ENCODE measurements around the gene TEX19.
"Not testable (repeated sequence)": the region's sequence is repeated elsewhere in the genome, so short reads cannot be mapped to it uniquely, and the experiment has no call there.

TEX19 gene

DNA sequence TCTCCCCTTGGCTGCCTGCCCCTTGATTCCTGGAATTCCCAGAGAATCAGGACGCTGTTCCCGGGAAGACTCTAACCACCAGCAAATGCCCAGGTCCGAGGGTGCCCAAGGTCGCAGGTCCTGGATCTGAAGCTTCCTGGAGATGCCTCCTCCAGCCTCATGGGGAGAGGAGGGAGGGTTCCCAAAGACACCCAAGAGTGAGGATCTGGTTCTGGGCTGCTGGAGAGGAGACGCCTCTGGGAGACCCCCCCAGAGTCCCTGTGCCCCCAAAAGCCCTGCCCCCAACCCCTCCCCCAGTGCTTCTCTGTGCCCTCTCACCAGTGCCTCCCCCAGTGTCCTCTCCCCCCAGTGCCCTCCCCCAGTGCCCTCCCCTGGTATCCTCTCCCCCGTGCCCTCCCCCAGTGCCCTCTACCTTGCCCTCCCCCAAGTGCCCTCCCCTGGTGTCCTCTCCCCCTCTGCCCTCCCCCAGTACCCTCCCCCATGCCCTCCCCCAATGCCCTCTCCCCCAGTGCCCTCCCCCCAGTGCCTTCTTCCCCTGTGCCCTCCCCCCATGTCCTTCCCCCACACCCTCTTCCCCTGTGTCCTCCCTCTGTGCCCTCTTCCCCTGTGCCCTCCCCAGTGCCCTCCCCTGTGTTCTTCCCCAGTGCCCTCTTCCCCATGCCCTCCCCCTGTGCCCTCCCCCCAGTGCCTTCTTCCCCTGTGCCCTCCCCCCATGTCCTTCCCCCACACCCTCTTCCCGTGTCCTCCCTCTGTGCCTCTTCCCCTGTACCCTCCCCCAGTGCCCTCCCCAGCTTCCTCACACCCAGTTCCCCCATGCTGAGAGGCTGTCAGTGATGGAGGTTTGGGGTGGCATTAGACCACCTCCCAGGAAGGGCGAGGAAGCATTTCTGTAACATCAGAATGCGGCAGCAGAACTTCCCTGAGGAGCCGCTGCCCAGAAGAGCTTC lies 19.1 kb upstream of the TEX19 start:
- no peak for DNase-seq

DNA sequence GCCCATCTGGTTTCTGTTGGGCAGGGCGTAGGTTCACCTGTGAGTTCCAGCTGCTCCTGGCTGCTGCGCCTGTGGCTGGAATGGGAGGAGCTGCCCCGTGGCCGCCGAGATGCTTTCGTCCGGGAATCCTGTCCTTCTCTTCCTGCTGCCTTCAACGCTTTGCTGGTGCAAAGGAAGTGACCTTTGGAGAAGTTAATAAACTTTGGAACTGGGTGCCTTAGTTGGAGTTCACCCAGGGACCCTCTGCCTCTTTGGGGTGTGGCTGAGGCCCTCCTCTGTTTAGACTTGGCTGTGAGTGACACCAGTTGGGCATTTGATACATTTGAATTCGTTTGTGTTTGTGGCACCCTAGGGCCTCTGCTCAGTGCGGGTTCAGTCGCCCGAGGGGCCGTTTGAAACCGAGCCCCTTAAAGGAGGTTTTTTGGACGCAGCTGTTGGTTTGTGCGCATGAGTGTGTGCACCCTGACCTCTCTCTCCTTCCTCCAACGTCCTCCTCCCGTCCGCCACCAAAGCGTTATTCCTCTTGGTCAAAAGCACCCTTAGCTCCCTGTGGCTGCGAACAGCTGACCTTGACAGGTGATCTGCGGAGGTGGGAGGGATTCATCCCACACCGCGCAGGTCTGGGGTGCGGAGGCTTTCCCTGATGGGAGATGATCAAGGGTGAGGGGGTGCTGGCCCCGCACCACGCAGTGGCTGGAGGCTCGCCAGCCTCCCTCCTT lies 16.5 kb upstream of the TEX19 start:
- DNase-seq: no peak

DNA sequence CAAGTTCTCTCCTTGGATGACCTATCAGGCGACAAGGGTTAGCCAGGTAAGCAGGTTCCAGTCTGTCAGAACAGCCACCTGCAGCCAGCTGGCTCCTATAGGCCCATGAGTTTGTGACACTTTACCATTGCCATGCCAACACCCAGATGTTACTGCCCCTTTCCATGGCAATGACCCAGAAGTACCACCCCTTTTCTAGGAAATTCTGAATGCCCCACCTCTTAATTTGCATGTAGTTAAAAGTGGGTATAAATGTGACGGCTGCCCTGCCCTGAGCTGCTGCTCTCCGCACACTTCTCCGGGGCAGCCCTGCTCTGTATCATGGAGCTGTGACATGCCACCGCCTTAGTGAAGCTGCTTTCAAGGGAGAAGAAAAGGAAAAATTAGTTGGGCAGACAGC lies 15.5 kb upstream of the TEX19 start:
- DNase-seq: no peak

DNA sequence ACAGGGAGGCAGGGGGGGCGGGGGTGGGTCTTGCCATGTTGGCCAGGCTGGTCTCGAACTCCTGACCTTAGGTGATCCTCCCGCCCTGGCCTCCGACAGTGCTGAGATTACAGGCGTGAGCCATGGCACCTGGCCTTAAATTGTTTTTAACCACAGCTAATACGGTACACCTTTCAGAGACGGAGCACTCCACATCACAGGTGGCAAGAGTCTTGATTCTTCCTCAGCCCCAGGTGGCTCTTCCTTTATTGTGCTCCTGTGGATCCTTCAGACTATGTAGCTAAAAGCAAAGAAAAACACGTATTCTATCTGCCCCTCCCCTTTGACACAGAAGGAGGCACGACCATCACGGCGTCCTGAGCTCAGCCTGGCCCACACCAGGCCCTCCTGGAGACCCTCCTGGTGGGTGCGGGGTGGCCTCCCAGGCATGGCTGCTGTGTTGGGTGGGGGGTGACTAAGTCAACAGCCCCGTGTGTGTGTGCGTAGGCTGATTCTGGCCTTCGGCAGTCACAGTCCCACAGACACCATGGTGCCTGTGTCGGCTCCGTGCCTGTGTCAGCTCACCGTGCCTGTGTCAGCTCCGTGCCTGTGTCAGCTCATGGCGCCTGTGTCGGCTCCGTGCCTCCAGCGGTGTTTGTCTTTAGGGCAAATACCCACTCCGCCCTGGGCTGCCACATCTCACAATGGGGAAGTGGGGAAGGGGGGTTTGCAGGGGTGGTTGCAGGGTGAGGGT lies 14.7 kb upstream of the TEX19 start:
- no peak for DNase-seq

DNA sequence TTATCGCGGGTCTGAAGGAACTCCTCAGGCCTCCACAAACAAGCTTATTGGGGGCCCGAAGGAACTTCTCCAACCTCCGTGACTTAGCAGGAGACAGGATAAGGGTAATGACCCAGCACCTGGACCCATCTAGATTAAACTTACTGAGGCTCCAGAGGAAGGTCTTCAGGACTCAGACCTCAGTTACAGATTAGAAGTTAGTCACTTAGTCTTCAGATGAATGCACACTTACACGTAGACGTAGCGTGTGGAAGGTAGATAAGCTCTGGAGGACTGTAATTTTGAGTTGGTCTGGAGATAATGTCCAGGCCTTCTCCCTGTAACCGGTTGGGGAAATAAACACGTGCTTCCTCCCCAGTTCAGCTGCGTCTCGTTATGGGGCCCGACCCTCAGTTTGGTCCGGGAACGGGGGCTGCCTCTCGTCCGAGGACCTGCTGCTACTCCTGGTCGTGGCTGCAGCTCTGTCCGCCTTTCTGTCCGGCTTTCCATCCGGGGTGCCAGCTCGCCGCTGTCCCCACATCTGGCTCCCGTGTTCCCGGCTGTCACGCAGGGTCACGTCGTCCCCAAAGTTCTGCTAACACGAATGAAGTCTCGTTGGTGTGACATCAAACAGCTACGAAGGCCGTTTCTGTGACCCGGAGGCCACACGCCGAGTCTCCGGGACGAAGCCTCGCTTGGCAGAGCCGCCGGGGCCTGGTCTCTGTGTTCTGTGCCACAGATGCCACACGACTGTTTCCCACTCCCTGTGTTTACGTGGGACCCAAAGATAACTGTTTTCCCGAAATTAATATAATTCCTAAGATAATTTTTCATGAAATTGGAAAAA lies 13.7 kb upstream of the TEX19 start:
- DNase-seq: no peak

DNA sequence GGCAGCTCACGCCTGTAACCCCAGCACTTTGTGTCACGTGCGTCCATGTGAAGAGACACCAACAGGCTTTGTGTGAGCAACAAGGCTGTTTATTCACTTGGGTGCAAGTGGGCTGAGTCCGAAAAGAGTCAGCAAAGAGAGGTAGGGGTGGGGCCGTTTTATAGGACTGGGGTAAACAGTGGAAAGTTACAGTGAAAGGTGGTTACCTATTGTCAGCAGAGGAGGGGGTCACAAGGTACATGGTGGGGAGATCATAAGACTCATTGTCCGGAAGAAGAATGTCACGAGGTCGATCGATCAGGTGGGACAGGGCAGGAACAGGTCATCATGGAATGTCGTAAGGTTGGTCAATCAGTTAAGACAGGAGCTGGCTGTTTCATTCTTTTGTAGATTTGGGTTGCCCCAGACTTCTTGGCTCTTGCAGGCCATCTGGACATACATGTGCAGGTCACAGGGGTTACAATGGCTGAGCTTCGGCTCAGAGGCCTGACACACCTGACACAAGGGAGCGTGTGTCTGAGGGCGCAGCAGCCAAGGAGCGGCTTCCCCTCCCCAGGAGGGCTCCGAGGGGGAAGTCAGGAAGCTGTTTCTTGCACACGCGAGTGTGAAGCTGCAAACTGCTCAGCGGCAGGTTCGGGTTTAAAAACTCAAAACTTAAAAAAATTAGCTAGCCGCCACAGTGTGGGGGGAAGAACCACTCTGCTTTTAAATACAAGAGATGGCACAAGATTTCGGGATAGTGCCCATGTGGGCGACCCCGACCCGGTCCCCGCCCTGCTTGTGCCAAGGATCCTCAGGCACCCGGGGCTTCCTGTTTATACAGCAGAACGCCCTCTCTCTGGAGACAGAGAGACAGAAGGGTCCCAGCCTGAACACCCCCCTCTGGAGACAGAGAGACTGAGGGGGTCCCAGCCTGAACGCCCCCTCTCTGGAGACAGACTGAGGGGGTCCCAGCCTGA lies 12.4 kb upstream of the TEX19 start:
- no peak for DNase-seq

DNA sequence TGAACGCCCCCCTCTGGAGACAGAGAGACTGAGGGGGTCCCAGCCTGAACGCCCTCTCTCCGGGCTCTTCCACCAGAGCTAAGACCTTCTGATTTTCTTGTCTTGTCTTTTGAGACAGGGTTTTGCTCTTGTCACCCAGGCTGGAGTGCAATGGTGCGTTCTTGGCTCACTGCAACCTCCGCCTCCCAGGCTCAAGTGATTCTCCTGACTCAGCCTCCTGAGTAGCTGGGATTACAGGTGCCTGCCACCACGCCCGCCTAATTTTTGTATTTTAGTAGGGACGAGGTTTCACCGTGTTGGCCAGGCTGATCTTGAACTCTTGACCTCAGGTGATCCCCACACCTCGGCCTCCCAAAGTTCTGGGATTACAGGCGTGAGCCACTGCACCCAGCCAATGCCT lies 11.1 kb upstream of the TEX19 start:
- DNase-seq: not testable (repeated sequence)

DNA sequence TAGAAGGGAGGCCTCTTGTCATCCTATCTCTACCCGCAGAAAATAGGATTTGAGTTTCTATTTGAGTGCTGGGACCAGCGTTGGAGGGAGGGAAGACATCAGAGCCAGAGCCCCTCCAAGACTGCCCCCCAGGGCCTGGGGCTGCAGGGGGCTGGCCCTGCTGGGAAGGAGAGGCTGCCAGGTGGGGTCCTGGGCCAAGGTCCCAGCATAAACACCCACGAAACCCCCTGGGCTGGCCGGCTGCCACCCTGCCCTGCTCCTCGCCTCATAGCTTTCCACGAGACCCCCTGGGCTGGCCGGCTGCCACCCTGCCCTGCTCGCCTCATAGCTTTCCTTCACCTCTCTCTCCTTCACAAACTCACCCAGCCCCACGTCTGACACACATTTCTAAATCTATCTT lies 10.6 kb upstream of the TEX19 start:
- no peak for DNase-seq

DNA sequence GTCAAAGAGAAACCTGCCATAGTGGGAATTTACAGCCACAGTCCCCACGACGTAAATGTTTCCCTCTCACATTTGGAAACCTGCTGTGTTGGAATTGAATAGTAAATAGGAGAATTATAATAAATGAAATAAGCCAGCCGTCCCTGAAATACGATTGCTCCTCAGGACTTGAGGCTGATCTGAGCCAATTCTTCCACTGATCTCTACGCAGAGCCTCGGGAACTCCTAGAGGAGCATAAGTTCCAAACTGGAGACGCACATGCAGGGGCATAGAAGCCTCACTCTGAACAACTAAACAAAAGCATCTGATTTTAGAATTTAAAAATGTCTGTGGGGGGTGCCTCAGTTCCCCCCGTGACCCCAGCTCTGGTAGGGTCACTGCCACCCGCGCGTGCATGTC lies 10.2 kb upstream of the TEX19 start:
- no peak for DNase-seq

DNA sequence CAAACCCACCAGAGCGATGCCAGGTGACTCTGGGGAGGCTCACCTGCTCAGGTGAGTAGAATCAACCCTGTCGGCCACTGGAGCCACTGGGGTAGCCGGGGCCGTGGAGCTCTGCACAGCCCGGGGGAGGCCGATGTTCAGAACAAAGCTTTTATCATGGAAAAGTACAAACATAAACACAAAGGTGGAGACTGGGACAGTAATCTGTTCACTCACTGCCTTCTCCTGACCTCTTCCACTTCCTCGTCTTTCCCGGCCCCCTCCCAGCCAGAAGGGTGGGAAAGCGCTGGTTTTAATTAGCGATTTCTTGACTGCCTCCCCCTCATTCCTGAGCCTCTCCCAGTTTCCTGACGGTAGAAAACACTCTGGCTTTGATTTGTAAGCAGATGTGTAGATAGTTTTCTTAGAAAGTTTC lies 9.8 kb upstream of the TEX19 start:
- no peak for DNase-seq

DNA sequence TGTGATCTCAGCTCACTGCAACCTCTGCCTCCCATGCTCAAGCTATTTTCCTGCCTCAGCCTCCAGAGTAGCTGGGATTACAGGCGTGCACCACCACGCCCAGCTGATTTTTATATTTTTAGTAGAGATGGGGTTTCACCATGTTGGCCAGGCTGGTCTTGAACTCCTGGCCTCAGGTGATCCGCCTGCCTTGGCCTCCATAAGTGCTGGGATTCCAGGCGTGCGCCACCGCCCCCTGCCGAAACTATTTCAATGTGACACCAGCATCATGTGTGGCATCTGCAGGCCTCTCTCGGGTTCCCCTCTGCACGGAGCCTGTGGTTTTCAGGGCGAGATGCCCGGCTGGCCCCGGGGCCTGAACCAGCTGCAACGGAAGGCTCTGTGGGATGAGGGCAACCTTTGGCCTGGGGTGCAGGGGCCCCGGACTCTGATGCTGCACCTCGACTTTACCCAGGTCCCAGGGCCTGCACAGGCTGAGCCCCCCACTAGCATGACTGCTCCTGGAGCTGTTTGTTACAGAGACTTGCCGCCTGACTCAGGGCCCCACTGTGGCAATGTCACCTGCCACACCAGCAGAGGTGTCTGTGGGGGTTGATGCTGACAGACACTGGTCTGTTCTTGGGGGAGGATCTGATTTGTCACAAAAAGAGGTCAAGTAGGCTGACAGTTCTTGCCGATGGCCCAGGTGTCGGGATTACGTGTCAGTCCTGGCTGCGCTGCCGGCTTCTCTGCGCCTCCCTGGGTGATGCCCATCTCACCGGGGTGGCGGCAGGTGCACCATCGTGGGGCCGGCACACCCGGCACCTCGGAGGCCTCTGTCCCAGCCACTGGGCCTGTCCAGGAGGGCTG lies 8.6 kb upstream of the TEX19 start:
- DNase-seq: peak; percentile 72

DNA sequence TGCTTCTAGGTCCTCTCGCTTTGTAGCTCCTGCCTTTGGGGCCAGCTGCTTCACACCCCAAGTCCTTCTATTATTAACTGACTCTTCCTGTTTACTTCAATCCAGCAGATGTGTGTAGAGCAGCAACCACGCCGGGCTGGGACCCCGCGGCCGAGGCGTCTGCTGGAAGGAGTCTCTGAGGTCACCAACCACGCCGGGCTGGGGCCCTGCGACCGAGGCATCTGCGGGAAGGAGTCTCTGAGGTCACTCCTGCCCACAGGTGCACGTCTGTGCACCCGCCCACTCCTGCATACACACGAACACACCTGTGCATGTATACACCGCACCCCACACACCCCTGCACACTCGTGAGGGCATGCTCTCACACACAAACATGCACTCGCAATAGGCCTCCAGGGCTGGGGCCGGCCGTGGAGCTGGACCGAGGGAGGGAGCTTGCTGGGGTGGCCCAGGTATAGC lies 7.8 kb upstream of the TEX19 start:
- DNase-seq: no peak

DNA sequence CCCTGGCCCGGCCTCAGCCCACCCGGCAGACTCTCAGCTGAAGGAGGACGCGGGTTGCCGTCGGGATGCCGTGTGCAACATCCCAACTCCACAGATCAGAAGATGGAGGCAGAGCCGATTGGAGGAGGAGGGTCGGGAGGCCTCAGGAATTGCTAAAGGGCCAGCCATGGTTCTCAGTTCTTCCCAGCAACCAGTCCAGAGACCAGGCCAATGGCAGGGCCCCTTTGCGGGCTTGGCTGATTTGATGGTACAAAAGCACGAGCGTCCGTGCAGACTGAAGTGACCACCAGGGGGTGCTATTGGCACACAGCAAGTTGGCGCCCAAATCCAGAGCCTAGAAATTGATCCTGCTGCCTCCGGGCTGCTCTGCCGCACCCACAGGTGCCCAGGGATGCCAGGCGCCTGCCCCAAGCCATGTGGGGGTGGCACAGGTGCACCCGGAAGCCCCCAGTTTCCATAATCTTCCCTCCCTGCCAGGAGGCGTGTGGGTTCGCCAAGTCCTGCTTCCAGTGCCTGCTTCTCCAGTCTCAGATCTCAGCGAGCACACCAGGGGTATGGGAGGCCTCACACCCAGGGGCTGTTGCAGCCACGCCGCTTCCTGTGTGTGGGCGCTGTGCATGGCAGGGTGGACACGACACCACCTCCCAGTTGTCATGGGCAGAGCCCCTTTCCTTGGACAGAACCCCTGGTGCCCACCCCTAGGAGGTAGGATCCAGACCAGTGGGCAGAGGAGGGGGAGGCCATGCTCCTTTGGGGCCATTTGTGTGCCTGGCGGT lies 7.1 kb upstream of the TEX19 start:
- peak; percentile 91 for DNase-seq

DNA sequence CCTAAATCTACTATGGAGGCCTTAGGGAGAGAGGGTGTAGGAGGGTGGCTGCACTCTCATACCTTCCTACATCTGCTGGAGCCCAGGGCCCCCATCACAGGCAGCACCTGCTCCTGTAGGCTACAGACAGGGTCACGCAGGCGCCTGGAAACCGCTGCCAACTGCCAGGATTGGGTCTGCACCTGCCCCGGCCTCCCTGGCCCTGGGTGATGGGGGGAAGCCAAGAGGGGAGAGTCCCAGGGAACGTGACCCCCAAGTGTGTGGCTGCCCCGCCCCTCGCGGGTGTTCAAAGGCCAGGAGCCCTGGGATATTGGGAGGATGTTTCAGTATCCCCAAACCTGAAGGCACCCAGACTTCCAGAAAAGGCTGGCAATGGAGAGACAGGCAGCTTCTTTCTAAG lies 5.6 kb upstream of the TEX19 start:
- no peak for DNase-seq

DNA sequence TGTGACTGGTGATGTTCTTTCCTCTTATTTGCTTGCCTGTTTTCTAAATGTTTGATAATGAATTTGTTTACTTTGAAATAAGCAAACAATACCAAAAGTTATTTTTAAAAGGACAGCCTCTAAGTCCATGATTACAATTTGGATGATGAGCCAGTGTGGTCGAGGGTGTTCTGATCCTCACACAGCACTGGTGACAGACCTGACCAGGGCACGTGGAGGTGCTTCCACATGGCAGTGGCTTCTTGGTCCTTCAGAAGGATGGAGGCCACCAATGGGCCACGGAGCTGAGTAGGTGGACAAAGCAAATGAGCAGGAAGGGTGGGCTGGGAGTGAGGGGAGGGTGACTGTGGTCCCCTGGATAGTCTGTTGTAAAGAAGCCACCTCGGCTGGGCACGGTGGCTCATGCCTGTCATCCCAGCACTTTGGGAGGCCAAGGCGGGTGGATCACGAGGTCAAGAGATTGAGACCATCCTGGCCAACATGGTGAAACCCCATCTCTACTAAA lies 4.2 kb upstream of the TEX19 start:
- DNase-seq: no peak

DNA sequence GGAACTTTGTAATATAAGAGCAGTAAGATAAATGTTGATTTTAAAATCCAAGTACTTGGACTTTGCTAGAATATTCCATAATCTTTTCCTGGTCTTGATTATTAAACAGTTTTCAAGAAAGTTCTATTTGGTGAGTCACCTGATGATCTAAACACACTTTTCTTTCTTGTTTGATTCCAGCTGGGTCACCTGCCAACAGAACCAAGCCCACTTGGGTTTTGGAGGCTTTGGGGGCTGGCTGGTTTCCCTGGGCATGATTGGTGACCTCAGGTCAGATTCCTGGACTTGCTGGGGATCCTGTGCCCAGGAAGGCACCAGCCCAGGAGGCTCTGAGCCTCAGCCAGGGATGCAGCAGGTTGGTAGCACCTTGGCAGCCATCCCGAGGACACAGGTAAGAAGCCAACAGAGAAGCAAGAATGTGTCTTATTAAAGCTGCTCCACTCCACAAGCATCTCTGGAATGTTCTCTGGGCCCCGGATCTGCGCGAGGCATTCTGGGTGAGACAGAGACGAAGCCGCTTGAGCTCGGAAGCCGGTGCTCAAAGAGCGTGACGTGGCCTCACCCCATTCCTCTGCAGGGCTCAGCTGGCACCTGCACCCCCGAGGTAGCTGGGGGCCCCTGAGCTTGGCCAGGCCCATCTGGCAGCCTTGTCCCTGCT lies 3.1 kb upstream of the TEX19 start:
- DNase-seq: no peak

DNA sequence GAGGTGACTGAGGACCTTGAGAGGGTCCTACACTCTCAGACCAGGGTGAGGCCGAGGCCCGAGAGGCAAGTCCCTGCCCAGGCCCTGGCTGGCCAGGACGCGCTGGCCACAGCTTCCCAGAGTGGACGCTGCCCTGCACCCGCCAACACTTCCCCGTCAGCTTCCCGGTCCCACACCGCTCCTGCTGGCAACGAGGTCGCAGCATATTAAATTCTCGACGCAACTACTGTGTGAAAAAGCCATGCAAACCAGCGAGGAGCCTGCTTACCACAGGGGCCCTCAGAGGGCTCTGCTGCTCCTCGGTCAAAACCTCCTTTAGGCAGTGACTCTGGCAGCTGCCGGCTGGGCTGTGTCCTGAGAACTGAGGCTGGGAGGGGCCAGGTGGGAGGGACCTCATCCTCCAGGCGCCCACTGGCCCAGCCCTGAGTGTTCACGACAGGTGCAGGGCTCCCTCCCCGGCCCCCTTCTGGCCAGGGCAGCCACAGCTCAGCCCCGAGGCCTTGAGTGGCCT lies 2.1 kb upstream of the TEX19 start:
- no peak for DNase-seq

DNA sequence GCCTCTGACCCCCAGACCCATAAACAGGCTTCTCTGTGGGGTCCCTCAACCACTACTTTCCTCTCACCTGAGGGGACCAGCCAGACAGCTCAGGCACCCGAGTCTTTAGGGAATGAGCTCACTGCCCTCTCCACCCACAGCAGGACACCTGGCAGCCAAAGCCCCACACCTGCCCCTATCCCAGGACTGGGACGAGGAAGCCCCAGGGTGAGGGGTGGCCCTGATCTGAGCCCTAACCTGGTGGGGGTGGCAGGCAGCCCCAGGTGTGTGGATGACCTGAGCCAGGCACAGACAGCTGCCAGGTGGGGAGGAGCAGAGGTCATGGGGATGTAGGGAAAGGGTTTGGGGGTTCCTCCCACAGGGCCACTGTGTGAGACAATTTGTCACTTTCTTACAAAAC lies 1.7 kb upstream of the TEX19 start:
- no peak for DNase-seq
